AG04450 (cell line): Measurements from ENCODE around the gene CD300E. TPM values are rescaled to one million over a fixed set of nuclear protein-coding genes. Genes with fewer than 3 reads are reported as not detected.

ENCODE experiments used
- CTCF ChIA-PET: fragments of 300-600, 350-600 bp; formaldehyde crosslinking; extraction: SDS; loops from one replicate; lab custom pipeline; 2022; ENCODE audit warnings: antibody characterized with exemption, inconsistent platforms; lab: Charles Lee
- POLR2A ChIA-PET: fragments of 350-600 bp; formaldehyde crosslinking; extraction: SDS; loops from one replicate; lab custom pipeline; 2021; ENCODE audit warnings: antibody characterized with exemption, inconsistent platforms; lab: Yijun Ruan, JAX
- DNase-seq: peaks from one replicate; pipeline ENCODE4 v3.0.0-alpha.2; 2011; ENCODE audit warnings: low read depth, low spot score
- H3K27ac ChIP-seq: one replicate; pipeline ENCODE4 v1.5.1; 2012; ENCODE audit warnings: low read depth, low read length, control low read depth
- H3K27me3 ChIP-seq: one replicate; pipeline ENCODE4 v1.6.0; 2012; ENCODE audit warnings: low read length; ENCODE audit not compliant: control insufficient read depth, insufficient read depth
- H3K4me3 ChIP-seq: 2 replicates; pipeline ENCODE4 v1.5.1; 2011; ENCODE audit warnings: mild to moderate bottlenecking, low read depth, low read length, control low read depth
- H3K9me3 ChIP-seq: 2 replicates; pipeline ENCODE4 v1.5.1; 2012; ENCODE audit warnings: low read length; ENCODE audit not compliant: control insufficient read depth, insufficient read depth
- polyA plus RNA-seq: library from polyadenylated mRNA; depleted of rRNA; stranded (reverse); fragments of >200 nt; gene quantifications from 2 replicates; pipeline ENCODE4 v1.2.3, GENCODE V29; 2011
- TF ChIP-seq, protein P1 (sequence below): IDR thresholded peaks from 2 replicates; pipeline ENCODE4 v1.5.1; 2011; ENCODE audit warnings: low read depth, low read length, control low read depth, inconsistent platforms

CD300E gene
- polyA plus RNA-seq, 1 experiment, result not detected

DNA sequence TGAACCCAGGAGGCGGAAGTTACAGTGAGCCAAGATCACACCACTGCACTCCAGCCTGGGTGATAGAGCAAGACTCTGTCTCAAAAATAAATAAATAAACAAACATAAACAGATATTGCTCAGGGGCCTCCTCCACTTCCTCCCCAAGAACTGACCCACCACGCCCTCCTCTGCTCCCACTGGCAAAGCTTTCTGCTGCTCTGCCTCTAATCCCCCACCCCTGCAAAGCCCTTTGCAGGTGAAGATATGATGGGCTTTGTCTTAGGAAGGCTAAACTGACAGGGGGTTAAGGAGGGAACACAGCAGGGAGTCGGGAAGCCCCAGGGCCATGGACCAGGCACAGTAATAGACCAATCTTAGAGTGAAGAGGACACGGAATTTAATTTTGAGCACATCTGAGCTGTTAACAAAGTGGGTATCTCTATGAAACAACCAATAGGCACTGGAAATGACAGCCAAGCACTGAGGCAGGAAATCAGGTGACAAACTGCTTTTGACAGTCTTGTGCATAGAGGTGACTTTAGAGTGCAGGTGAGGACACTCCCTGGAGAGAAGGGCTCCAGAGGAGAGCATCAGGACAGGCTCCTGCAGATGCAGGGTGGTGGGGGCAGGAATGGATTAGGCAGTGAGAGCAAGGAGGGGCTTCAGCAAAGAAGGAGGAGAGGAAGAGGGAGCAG, 25.1 kb downstream of the CD300E start:
- H3K27me3 ChIP-seq, result no peaks in the 10 kb centered on the region
- TF ChIP-seq, protein P1, sequence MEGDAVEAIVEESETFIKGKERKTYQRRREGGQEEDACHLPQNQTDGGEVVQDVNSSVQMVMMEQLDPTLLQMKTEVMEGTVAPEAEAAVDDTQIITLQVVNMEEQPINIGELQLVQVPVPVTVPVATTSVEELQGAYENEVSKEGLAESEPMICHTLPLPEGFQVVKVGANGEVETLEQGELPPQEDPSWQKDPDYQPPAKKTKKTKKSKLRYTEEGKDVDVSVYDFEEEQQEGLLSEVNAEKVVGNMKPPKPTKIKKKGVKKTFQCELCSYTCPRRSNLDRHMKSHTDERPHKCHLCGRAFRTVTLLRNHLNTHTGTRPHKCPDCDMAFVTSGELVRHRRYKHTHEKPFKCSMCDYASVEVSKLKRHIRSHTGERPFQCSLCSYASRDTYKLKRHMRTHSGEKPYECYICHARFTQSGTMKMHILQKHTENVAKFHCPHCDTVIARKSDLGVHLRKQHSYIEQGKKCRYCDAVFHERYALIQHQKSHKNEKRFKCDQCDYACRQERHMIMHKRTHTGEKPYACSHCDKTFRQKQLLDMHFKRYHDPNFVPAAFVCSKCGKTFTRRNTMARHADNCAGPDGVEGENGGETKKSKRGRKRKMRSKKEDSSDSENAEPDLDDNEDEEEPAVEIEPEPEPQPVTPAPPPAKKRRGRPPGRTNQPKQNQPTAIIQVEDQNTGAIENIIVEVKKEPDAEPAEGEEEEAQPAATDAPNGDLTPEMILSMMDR, result no peak
- no peak for DNase-seq
- ChIA-PET POLR2A (no interaction called here), CTCF (no interaction called here)
- H3K27ac ChIP-seq, result no peak overlapping the region
- no peak overlapping the region for H3K4me3 ChIP-seq
- no peaks in the 10 kb centered on the region for H3K9me3 ChIP-seq

DNA sequence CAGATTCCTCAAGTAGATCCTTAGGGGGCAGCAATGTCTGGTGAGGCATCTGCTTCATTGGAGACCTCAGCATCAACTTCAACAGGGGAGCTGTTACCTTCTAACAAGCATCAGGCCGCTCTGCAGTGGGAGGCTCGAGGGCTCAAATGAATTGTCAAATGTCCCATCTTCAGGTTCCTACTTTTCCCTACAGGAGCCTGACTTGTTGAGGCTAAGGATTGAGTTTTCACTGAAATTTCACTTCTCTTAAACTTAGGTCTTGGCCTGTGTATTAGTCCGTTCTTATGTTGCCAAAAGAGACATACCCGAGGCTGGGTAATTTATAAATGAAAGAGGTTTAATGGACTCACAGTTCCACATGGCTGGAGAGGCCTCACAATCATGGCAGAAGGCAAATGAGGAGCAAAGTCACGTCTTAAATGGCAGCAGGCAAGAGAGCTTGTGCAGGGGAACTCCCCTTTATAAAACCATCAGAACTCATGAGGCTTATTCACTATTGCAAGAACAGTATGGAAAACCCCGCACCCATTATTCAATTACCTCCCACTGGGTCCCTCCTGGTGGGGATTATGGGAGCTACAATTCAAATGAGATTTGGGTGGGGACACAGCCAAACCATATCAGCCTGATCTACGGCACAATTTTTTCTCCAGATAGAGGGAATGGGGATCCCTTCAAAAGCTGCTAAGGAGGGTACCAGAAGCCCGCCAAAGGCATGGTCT, 26.3 kb downstream of the CD300E start:
- POLR2A ChIA-PET, result no interaction called here
- Histone ChIP-seq H3K4me3 (no peak overlapping the region), H3K9me3 (no peaks in the 10 kb centered on the region), H3K27me3 (no peaks in the 10 kb centered on the region), H3K27ac (no peak overlapping the region)
- CTCF ChIA-PET, result no interaction called here
- no peak for DNase-seq
- TF ChIP-seq, protein P1, result no peak

DNA sequence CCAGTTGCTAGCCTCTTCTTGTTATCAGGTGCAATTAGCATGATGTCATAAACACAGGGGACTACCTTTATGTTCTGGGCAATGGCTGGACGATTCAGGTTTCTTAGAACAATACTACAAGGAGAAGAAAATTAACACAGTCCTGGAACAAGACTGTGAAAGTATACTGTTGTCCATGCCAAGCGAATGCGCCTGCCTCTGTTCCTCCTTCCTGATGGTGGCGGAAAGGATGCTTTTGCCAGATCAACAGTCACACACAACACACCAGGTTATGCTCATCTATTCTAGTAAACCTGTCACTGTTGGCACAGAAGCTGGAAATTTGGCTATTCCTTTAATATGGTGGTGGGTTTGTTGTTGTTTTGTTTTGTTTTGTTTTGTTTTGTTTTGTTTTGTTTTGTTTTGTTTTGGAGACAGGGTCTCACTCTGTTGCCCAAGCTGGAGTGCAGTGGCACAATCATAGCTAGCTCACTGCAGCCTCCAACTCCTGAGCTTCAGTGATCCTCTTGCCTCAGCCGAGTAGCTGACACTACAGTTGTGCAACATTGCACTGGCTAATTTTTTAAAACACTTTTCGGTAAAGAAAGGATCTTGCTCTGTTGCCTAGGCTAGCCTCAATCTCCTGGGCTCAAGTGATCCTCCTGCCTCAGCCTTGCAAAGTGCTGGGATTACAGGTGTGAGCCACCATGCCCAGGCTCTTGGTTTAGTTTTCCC, 28.3 kb downstream of the CD300E start:
- DNase-seq, result no peak
- H3K9me3 ChIP-seq, result no peaks in the 10 kb centered on the region
- ChIA-PET POLR2A (no interaction called here), CTCF (no interaction called here)
- no peaks in the 10 kb centered on the region for H3K27me3 ChIP-seq
- H3K27ac ChIP-seq, result no peak overlapping the region
- H3K4me3 ChIP-seq, result no peak overlapping the region
- TF ChIP-seq, protein P1, result no peak

DNA sequence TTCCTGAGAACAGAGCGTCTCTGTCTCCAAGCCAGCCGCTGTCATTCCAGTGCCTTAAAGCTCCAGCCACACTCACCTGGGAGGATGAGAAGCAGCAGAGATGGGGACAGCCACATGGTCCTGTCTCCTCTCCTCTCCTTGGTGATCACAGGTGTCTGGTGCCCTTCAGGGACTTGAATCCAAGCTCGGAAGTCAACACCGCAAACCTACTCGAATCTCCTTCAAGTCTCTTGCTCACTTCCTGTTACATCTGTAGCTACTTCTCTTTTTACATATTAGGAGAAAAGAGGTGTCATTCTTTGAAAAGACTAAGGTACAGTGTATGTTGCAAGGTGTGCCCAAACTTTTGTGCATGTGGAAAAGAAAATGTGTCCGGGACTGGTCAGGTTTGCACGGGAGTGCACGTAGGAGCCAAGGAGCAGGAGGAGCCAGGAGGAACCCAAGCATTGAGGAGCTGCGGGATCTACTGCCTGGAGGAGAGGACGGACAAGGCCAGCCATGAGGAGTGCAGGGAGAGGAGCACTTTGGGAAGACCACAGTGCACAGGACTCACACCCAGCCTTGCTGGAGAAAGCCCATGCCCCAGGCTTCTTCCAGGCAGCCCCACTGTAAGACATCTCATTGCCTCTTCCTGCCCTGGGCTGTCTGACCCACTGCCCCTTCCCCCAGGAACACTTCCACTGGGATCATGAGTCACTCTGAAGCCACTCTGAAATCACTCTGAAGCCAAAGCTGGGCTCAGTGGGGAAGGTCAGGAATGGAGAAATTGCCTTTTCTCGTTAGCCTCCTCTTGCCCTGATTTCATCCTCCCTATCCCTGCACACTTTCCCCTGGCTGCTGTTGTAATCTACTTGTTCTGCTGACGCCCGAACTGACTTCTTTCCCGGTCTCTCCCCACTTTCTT, 31.2 kb downstream of the CD300E start, which contains the start of gene CD300LD:
Gene CD300LD, minus strand, starts transcription at position 197 of the 904 bp plus-strand sequence. Its CDS starts 81 bp downstream, at position 116.
- H3K27ac ChIP-seq, result no peak within 1 kb of the TSS
- CTCF ChIA-PET, result no interaction called here
- no peak for DNase-seq
- POLR2A ChIA-PET, result no interaction called here
- TF ChIP-seq, protein P1, result no peak
- no peak within 1 kb of the TSS for H3K4me3 ChIP-seq
- H3K9me3 ChIP-seq, result no peaks in the 10 kb centered on the region
- H3K27me3 ChIP-seq, result no peaks in the 10 kb centered on the region
